HG02852 (cell line): ENCODE results near the gene PHF8.

Source experiments
- ATAC-seq: cut with Tn5 transposase; IDR thresholded peaks from one replicate; pipeline ENCODE4 v1.9.1; 2021; ENCODE audit warnings: mild to moderate bottlenecking, moderate library complexity; ENCODE audit not compliant: unreplicated experiment

The PHF8 gene

DNA sequence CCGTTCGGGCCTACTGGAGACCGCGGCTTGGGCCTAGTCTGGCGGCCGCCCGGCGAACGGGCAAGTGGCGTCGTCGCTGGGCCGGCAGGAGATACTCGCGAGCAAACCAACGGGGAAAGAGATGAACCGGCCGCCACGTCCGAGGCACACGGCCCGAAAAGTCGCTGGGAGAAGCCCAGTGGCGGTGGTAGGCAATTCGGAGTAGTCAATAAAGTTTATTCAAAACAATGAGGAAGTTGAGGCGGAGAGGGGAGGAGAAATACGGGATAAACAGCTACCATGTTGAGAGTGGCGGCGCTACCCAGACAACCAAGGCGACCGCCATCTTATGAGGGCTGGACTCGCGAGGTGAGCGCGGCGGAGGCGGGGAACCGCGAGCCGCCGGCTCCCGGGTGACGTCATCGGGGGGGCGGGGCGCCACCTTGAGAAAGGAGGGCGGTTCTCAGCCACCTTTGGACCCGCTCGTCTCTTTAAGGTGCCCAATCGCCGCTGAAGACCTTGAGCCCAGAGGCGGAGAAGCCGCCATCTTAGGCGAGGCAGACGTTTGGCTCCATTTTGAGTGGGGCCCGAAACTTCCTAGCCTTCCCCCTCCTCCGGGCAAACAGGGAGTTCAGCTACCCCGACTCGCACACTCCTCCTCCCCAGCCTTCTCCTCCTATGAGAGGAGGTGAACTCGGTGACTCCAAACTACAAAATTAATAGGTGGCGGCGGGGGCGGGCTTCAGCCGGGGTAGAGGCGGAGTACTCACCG is at the start of gene PHF8:
TSS of gene PHF8 (minus strand) at position 348 of the 751 bp plus-strand sequence. CDS start 1,745 bp downstream, outside the sequence.
- peak; percentile 81 for ATAC-seq

DNA sequence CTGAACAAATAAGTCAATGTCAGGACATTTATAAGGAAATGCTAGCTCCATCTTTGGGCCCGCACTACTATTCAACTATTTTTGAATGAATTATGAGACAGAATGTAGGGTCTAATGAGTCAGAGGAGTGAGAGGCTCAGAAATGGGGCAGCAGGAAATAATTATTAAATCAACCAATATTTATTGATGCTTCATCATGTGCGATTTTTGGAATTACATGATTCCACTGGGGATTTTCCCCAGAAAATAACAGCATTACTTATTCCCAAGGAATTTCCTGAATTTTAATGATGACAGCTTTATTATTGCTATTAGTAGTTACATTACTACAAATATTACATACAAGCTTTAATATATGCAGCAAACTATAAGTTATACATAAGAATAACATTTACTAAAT is 49.3 kb upstream of the PHF8 start:
- no peak for ATAC-seq

DNA sequence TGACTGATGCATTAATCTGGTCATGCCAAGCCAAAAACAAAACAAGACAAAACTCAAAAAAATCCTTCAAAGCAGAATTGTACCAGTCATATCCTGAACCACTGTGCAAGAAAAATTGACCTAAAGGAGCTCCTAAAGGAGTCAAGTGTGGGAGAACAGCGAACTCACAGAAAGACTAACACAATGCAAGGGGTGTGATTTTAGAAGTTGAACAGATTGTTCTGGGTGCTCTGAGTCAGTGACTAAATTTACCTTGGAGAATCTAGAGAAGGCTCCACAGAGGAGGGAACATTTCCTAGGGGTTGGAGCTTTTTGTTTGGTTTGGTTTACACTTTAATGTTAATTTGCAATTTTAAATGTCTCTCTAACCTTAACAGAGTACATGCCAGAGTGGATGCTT is 48.9 kb upstream of the PHF8 start:
- ATAC-seq, result no peak

DNA sequence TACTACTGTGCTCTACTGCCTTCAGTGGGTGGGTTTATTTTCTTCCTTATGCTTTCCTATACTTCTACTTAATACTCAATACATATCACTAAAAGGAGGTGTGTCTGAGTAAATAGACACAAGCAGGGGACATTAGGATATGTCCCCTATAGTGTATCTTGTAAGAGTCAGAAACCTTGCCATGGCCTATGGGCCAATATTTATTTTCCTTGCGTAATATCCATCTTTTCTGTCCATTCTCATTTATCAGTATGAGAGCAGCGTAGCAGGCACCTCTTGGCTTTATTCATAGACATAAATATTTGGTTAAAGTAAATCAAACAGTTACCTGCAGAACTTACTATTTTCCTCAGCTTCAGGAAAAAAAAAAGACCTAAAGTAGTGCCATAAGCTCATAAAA is 46.6 kb upstream of the PHF8 start:
- ATAC-seq, result no peak

DNA sequence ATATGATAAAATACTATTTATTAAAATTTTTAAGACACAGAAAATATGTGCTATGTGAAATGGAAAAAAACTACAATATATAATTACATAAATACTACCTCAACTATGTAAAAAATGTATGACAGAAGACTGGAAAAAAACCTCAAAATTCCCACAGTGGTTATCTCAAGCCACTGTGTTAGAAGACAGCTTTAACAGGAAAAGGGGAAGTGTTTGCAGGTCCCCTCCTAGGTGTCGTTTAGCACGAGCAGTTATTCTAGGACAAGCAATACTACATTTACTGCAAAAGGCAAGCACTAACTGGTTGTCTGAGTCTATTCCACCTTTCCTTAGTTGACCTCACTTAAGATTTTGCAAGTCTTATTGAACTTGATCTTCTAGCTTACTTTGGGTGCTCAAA is 44.9 kb upstream of the PHF8 start:
- no peak for ATAC-seq

DNA sequence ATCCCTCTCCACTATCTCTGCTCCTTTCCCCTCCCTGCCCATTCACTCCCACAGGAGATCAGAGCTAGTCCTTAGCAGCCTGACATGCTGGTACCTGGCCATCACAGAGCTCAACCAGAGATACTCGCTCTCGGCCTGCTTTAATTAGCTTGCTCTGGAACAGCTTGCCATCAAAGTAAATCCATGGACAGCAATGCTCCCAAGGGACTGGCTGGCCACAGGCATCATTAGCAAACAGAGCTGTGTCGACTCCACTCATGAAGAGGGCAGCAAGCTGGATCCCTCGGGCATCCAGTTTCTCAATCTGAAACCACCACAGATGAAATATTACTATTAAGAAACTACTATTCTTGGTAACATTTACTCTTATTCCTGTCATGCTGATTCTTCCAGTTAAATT is 43.4 kb upstream of the PHF8 start:
- ATAC-seq, result no peak

DNA sequence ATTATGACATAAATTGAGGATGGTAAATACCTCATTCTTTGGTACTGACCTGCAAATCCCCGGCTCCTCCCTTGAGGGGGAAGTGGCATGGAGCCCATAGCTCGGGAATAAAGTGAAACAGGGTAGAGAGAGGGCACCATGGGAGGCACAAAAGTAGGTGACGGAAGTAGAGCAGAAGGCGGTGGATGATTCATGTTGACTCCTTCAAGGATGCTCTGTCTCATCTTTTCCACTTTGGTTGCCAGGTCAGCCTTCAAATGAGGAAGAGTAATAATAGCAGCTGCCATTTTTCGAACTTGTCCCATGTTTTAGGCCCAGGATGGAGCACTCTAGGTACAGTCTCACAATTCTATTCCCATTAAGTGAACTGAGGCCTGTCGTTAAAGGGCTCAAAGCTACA is 41.4 kb upstream of the PHF8 start:
- no peak for ATAC-seq

DNA sequence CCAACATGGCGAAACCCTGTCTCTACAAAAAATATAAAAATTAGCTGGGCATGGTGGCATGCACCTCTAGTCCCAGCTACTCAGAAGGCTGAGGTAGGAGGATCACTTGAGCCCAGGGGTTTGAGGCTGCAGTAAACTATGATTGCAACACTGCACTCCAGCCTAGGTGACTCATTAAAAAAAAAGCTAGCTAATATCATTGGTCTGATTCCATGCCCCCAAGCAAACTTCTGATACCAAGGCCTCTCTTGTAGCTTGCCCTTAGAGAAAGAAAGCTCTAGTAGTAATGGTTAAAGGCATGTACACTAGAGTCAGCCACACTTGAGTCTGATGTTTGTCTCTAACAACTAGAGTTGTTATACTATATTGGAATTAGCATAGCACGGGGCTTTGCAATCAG is 32.6 kb upstream of the PHF8 start:
- no peak for ATAC-seq

DNA sequence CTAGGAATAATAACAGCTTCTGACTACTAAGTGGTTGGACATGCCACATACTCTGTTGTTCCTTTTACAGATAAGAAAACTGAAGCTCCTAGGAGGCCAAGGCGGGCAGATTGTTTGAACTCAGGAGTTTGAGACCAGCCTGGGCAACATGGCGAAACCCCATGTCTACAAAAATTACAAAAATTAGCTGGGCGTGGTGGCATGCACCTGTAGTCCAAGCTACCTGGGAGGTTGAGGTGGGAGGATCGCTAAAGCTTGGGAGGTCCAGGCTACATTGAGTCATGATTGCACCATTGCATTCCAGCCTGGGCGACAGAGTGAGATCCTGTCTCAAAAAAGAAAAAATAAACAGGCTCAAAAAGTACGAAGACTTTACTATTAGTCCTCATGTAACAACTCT is 30.6 kb upstream of the PHF8 start:
- no peak for ATAC-seq

DNA sequence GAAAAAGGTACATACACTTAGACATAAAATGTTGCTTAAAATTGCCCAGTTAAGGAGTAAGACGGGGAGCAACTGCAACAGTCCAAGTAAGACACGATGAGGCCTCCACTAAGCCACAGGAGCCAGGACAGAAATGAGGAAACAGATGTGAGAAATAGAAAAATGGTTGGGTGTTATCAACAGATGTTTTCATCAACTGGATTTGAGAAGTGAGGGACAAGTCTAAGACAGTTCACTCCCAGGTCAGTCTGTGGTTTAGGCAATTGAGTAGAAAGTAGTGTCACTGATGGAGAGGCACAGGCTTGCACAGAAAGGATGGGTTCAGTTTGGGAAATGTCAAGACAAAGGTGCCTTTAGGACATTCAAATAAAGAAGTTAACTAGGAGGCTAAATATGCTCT is 23.5 kb upstream of the PHF8 start:
- no peak for ATAC-seq

DNA sequence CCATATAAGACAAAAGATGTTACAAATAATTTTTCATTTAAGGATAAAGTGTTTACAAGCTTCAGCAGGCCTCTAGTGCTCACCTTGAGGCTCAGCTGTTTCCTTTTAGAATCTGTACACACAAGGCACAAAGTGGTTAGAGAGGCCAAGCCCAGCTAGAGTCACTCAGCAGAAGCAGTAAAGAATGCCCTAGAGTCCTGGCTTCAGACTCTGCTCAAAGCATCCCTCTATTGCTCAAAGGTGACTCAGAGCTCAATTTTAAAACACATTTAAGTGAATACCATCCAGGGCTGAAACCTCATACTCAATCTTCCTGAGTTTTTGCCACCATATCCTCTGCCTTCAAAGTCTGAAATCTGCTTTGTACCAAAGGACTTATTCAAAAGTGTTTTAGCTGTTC is 22.6 kb upstream of the PHF8 start:
- no peak for ATAC-seq

DNA sequence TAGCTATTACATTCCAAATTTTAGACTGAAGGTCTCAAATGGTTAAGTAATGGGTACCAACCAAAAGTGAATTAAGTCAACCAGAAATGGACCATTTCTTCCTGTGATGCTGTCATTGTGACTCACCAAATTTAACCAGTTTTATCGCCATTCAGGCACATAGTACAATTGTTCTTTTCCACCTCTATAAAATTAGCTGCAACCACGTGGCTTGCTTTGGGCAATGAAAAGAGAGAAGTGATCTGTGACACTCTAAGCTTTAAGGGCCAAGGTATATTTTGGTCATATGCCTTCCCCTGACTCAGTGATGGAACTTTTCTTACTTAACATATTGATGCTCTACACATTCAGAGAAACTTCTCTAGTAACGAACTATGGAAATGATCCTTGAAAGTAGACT is 20.3 kb upstream of the PHF8 start:
- no peak for ATAC-seq

DNA sequence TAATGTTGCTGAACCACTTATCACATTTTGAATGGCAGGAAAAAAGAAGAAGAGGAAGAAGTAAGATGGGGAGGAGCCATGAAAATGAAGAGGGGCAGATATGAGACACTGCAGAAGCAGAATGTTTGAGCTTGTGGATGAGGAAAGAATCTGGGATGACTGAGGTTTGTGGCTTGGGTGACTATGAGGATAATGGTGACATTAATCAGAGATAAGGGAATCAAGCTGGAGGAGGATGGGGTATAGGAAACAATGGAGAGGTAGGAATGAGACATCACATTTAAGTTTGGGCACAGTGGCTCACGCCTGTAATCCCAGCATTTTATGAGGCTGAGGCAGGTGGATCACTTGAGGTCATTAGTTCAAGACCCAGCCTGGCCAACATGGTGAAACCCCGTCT is 19.1 kb upstream of the PHF8 start:
- ATAC-seq, result no peak

DNA sequence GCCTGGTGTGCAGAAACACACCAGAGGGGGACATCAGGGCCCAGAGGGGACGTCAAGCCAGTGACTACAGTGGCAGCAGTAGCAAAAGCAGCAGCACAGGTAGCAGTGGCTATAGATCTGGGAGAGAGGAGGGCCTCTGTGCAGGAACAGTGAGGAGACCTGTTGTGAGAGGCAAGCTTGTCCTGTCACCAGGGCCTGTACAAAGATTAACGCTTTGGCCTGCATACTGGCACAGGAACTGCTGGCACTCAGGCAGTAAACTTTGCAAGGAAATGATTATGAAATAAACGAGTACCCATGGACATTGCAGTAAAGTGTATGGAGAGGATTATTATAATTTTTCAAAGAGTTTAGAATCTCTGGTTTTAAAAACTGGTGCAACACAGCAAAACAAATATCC is 5.5 kb upstream of the PHF8 start:
- no peak for ATAC-seq

DNA sequence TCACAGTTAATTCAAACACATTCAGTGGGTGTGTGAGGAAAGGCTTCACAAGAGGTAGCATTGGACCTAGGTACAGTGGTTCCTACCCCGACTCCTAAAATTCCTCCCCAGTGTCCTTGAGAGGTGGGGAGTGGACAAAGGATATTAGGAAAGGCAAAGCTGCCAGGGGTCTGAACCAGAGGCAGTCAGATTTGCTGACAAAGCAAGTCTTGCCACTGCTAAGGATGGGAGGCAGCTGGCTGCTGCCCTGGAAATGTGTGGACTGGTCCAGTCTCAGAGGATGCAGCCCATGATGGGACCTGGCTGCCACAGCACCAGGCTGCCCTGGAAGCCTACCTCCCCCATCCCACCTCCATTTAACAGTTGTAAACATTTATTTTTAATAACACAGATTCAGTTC is 4.1 kb upstream of the PHF8 start:
- ATAC-seq, result no peak

DNA sequence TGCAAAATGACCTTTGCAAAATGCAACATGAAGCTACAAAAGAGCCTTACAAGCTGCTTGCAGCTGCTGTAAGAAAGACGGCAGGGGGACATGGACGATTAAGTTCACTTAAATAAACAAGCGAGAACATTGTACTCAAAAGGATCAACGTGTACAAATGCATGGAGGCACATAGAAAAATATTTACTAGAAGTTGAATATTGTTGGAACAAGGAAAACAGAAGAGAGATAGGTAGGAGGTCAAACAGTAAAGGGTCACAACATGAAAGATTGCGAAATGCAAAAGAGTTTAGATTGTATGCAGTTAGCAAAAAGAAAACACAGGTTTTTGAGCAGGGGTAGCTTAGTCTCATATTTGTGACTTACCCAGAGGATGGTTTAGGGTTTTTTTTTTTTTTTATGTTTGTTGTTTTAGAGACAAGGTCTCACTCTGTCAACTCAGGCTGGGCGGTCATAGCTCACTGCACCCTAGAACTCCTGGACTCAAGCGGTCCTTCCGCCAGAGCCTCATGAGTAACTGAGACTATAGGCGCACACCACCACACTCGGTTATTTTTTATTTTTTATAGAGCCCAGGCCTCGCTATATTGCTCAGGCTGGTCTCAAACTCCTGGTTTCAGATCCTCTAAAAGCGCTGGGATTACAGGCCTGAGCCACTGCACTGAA is 1.4 kb upstream of the PHF8 start:
- no peak for ATAC-seq

DNA sequence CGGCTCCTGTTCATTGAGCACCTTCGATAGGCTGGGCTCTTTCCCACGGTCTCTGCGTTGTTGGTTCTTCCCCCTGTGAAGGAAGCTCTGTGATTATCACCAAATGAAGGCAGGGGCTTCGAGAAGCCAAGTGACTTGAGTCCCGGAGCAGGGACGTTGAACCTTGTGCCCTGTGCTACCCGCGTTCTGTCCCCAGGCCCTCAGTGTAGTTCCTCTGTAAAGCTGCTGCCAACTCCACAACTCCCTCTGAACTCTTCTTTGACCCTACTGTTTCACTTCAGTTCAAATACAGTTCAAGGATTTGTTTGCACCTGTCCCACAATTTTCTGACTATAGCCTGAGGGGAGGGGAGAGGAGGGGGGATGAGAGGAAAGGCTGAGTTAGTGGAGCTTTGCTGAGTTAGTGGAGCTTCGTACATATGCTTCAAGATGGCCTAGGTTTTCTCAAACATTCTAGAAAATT is 635 bp upstream of the PHF8 start:
- ATAC-seq, result no peak

DNA sequence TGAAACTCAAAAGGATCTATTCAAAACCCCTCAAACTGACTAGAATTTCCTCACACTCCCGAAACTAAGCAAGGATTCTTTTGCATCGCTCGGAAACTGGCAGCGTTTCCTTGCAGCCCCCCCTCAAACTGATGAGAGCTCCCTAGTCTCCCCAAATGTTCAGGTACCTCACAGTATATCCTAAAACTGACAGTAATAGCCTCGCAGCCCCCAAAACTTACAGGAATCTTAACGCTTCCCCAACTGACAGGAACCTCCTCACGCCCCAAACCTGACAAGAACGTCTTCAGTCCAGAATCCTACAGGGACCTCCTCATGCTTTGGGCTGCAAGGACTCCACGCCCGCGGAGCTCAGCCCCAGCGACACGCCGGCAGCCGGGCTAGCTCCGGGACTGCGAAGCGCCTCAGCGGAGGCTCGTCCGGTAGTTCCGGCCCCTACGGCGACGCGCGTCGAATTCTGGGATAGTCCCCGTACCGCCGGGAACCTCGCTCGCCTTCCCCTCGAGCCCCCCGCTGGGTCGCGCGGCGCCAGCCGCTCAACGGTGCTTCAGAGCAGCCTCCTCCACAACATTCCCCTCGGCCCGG is 640 bp downstream of the PHF8 start:
- peak; percentile 18 for ATAC-seq

DNA sequence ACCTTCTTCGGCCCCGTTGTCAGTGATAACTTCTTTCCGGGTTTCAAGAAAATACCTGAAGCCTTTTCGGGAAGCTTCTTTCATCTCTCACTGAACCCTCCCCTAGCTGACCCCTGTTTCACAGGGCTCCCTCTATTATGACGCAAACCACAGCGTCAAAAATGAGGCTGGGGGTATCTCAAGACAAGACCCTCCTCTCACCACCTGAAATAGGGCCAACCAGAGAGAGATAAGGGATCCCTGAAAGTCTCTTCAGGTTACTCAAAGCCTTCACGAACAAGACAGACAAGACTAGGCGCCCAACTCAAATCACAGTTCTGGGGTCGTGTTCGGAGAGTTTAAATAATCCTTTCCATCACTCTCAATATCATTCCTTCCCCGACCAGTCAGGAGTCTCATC is 1.2 kb downstream of the PHF8 start:
- no peak for ATAC-seq

DNA sequence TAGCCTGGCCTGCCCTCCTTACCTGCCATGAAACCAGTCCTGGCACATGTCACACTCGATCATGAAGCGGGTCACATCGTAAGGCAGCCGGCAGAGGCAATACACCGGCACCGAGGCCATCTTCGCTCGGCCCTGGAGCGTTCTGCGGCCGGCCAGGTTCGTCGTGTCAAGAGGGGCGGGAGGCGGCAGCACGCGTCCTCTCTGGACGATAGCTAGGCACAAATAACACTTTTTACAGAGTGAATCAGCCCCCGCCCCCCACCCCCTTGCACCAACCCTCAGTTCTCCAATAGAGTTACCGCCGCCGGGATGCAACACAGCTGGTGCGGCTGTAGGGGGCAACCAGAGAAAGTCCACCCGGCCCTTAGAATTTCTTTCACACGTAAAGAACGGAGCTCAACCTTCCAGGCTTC is 1.7 kb downstream of the PHF8 start:
- ATAC-seq, result no peak

DNA sequence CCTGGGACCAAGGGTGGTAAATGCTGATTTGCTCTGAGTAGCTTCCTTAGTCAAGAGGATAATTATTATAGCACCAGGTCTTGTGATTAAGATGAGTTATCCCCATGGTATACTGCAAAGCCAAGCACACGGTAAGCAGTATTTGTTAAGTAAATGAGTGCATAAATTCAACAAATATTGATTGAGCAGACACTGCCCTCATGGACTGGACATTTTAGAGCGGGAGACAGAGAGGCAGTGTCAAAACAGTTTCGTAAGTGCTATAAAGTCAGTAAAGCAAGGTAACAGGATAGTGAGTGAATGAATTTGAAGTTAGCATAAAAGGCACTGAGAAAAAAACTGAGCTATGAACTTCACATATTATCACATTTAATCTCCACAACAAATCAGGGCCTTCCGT is 13.9 kb downstream of the PHF8 start:
- no peak for ATAC-seq

DNA sequence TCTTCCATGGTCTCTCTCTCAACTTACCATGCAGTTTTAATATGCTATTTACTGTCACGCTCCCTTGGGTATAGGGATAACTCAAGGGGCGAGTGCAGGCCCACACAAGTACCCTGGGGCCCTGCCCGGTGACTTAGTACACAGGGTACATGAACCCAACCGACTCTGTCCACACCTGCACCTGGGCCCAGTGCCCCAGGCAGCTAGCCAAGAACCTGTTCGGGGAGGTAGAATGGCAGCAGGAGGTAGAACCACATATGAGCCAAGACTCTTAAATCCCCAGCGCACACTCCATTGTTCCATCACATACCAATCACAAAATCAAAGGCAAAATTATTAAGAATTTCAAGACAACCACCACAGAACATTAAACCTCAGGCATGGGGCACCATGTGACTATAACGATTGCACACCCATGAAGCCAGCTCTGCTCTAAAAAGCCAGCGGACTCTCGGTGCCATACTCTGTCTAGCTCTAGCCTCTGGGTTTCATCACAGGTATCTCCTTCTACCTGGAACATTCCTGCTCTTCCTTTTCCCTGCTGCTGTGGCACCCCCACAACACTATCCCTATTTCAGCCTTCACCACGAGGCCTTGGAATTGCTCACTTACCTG is 14.6 kb downstream of the PHF8 start:
- no peak for ATAC-seq
